OCI-LY1 (cell line): ENCODE measurements around the gene JMJD1C.

Source experiments
- H2AFZ ChIP-seq: fragments of 200-600 bp; sonication (generic), shearing (Covaris generic); 2 replicates; pipeline ENCODE4 v1.6.0; 2014; ENCODE audit warnings: antibody characterized with exemption, mild to moderate bottlenecking, low read length
- H3F3A ChIP-seq: fragments of 200-600 bp; sonication (generic), shearing (Covaris generic); 2 replicates; pipeline ENCODE4 v1.6.0; 2014; ENCODE audit warnings: mild to moderate bottlenecking, antibody characterized with exemption, low read length, moderate library complexity; ENCODE audit not compliant: insufficient read depth
- H3K27ac ChIP-seq: fragments of 200-600 bp; sonication (generic); 2 replicates; pipeline ENCODE4 v1.5.1; 2014; ENCODE audit warnings: low read length, mixed run types, mild to moderate bottlenecking, low read depth; ENCODE audit not compliant: poor library complexity, severe bottlenecking
- H3K27me3 ChIP-seq: fragments of 200-600 bp; sonication (generic); 2 replicates; pipeline ENCODE4 v1.6.0; 2014; ENCODE audit warnings: antibody characterized with exemption, mild to moderate bottlenecking, low read length, moderate library complexity; ENCODE audit not compliant: insufficient read depth
- H3K36me3 ChIP-seq: fragments of 200-600 bp; sonication (generic); 2 replicates; pipeline ENCODE4 v1.6.1; 2014; ENCODE audit warnings: mild to moderate bottlenecking, antibody characterized with exemption, low read length, moderate library complexity, mixed read lengths; ENCODE audit not compliant: insufficient read depth
- H3K4me1 ChIP-seq: fragments of 200-600 bp; sonication (generic); 2 replicates; pipeline ENCODE4 v1.5.1; 2014; ENCODE audit warnings: mild to moderate bottlenecking, low read length, moderate library complexity; ENCODE audit not compliant: insufficient read depth, severe bottlenecking
- H3K4me2 ChIP-seq: fragments of 200-600 bp; sonication (generic), shearing (Covaris generic); 2 replicates; pipeline ENCODE4 v1.6.1; 2014; ENCODE audit warnings: low read length
- H3K4me3 ChIP-seq: fragments of 200-600 bp; sonication (generic); 2 replicates; pipeline ENCODE4 v1.5.1; 2014; ENCODE audit warnings: low read length, low read depth, mild to moderate bottlenecking, mixed read lengths; ENCODE audit not compliant: poor library complexity, severe bottlenecking
- H3K79me2 ChIP-seq: fragments of 200-600 bp; shearing (Covaris generic); 2 replicates; pipeline ENCODE4 v1.6.1; 2016; ENCODE audit warnings: mixed run types, low read length, mixed read lengths; ENCODE audit not compliant: insufficient read depth
- H3K9ac ChIP-seq: fragments of 200-600 bp; sonication (generic), shearing (Covaris generic); 2 replicates; pipeline ENCODE4 v1.6.1; 2014; ENCODE audit warnings: mild to moderate bottlenecking, low read length, mixed read lengths
- H3K9me2 ChIP-seq: fragments of 200-600 bp; sonication (generic), shearing (Covaris generic); 2 replicates; pipeline ENCODE4 v1.6.1; 2014; ENCODE audit warnings: low read depth, mild to moderate bottlenecking, low read length, mixed read lengths
- H3K9me3 ChIP-seq: fragments of 200-600 bp; shearing (Covaris generic); 2 replicates; pipeline ENCODE4 v1.6.1; 2014; ENCODE audit warnings: low read length, mixed read lengths
- H4K20me1 ChIP-seq: fragments of 200-600 bp; sonication (generic), shearing (Covaris generic); 2 replicates; pipeline ENCODE4 v1.6.0; 2016; ENCODE audit warnings: mild to moderate bottlenecking, low read length; ENCODE audit not compliant: insufficient read depth
- EZH2 ChIP-seq: fragments of 200-600 bp; sonication (generic), shearing (Covaris generic); IDR thresholded peaks from 2 replicates; pipeline ENCODE4 v1.8.0; 2017; ENCODE audit warnings: borderline replicate concordance, mixed run types, mild to moderate bottlenecking, antibody characterized with exemption, low read length, moderate library complexity, mixed read lengths
- TF ChIP-seq, protein P1 (sequence below): fragments of 200-600 bp; sonication (generic), shearing (Covaris generic); IDR thresholded peaks from 2 replicates; pipeline ENCODE4 v1.5.1; 2017; ENCODE audit warnings: mild to moderate bottlenecking, antibody characterized with exemption, low read length, moderate library complexity, mixed read lengths

Gene JMJD1C

DNA sequence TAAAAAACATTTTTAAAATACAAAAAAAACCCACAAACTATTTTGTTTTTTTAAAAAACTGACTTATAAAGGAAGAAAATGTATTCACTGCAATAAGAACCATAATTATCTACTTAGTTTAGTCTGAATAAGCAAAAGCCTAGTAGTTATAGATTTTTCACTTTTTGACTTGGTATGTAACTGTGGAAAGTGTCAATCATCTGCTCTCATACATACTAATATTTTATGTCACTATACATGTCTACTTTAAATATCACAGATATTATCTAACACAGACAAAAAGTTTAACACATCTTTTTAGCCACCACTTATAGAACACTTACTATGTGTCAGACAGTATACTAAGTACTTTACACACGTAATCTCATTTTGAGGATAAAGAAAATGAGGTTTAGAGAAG lies 3.2 kb upstream of the JMJD1C start:
- H3K4me1 ChIP-seq, result peaks cover 22% of the 10 kb centered on the region
- no peaks in the 10 kb centered on the region for H3K36me3 ChIP-seq
- H3K9me2 ChIP-seq, result no peaks in the 10 kb centered on the region
- H3K27me3 ChIP-seq, result no peaks in the 10 kb centered on the region
- no peaks in the 10 kb centered on the region for H3K9me3 ChIP-seq
- 0 out of 2 replicates have a peak, but pooled peaks cover 4% of the 10 kb centered on the region for H3F3A ChIP-seq
- no peak overlapping the region for H2AFZ ChIP-seq
- no peak overlapping the region for H3K9ac ChIP-seq
- no peak overlapping the region for H3K27ac ChIP-seq
- H3K79me2 ChIP-seq, result peaks cover 25% of the 10 kb centered on the region
- TF ChIP-seq EZH2, result no peak
- TF ChIP-seq, protein P1, sequence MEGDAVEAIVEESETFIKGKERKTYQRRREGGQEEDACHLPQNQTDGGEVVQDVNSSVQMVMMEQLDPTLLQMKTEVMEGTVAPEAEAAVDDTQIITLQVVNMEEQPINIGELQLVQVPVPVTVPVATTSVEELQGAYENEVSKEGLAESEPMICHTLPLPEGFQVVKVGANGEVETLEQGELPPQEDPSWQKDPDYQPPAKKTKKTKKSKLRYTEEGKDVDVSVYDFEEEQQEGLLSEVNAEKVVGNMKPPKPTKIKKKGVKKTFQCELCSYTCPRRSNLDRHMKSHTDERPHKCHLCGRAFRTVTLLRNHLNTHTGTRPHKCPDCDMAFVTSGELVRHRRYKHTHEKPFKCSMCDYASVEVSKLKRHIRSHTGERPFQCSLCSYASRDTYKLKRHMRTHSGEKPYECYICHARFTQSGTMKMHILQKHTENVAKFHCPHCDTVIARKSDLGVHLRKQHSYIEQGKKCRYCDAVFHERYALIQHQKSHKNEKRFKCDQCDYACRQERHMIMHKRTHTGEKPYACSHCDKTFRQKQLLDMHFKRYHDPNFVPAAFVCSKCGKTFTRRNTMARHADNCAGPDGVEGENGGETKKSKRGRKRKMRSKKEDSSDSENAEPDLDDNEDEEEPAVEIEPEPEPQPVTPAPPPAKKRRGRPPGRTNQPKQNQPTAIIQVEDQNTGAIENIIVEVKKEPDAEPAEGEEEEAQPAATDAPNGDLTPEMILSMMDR, result no peak
- H3K4me2 ChIP-seq, result no peak overlapping the region
- H4K20me1 ChIP-seq, result no peaks in the 10 kb centered on the region
- H3K4me3 ChIP-seq, result no peak overlapping the region

- no peak overlapping the region for H3K4me2 ChIP-seq
- TF ChIP-seq, protein P1, result no peak
- no peak for TF ChIP-seq EZH2
- no peak overlapping the region for H3K9ac ChIP-seq
- H3K36me3 ChIP-seq, result no peaks in the 10 kb centered on the region
- no peaks in the 10 kb centered on the region for H3K27me3 ChIP-seq
- H4K20me1 ChIP-seq, result no peaks in the 10 kb centered on the region
- H3F3A ChIP-seq, result 0 out of 2 replicates have a peak, but pooled peaks cover 4% of the 10 kb centered on the region
- H3K79me2 ChIP-seq, result peaks cover 35% of the 10 kb centered on the region
- H3K27ac ChIP-seq, result no peak overlapping the region
- peaks cover 28% of the 10 kb centered on the region for H3K4me1 ChIP-seq
- no peaks in the 10 kb centered on the region for H3K9me3 ChIP-seq
- no peaks in the 10 kb centered on the region for H3K9me2 ChIP-seq
- no peak overlapping the region for H2AFZ ChIP-seq
- H3K4me3 ChIP-seq, result no peak overlapping the region
Measured at GRCh38 chr10:63467841-63468240, 2.1 kb upstream of the JMJD1C start.

- Histone ChIP-seq H3K9ac (peak overlapping the region; percentile 83), H4K20me1 (no peaks in the 10 kb centered on the region), H2AFZ (no peak overlapping the region), H3K9me3 (no peaks in the 10 kb centered on the region), H3K4me1 (peaks cover 25% of the 10 kb centered on the region), H3K4me2 (peak overlapping the region; percentile 78), H3K27ac (peak overlapping the region; percentile 74), H3K4me3 (peak overlapping the region; percentile 84), H3K27me3 (no peaks in the 10 kb centered on the region), H3K36me3 (no peaks in the 10 kb centered on the region), H3K9me2 (no peaks in the 10 kb centered on the region), H3F3A (0 out of 2 replicates have a peak, but pooled peaks cover 4% of the 10 kb centered on the region), H3K79me2 (peaks cover 46% of the 10 kb centered on the region)
- no peak for TF ChIP-seq EZH2
- TF ChIP-seq, protein P1, result no peak
Measured at GRCh38 chr10:63466144-63466935, 563 bp upstream of the JMJD1C start.
